Peyer's patch (tissue), 4 donors: Measurements from ENCODE around the gene POLR3A. TPM values are rescaled to one million over a fixed set of nuclear protein-coding genes. Genes with fewer than 3 reads are reported as not detected.

Source experiments
- DNase-seq, 3 donors: peaks; one replicate each; pipeline ENCODE4 v3.0.0-alpha.2; 2017 to 2019
- H3K27ac ChIP-seq, 4 donors: fragments of 200-600 bp; sonication (generic); one replicate each; pipeline ENCODE4 v1.5.1; 2016 to 2019
- H3K27me3 ChIP-seq, 2 donors: fragments of 200-600 bp; sonication (generic); one replicate each; pipeline ENCODE4 v1.5.1; 2019
- H3K36me3 ChIP-seq, 3 donors: fragments of 200-600 bp; sonication (generic); one replicate each; pipeline ENCODE4 v1.5.1; 2016 to 2019
- H3K4me1 ChIP-seq, 4 donors: fragments of 200-600 bp; sonication (generic); one replicate each; pipeline ENCODE4 v1.5.1; 2016 to 2019
- H3K4me3 ChIP-seq, 4 donors: fragments of 200-600 bp; sonication (generic); 1 replicate in 3 of 4; 2 replicates in 1 of 4; pipeline ENCODE4 v1.5.1; 2016 to 2019; ENCODE audit warnings: mild to moderate bottlenecking in 1 of 4
- H3K9me3 ChIP-seq, 4 donors: fragments of 200-600 bp; sonication (generic); one replicate each; pipeline ENCODE4 v1.5.1; 2016 to 2019; ENCODE audit warnings: mild to moderate bottlenecking in 1 of 4
- POLR2A ChIP-seq, 2 donors: fragments of 450-650 bp; IDR thresholded peaks; one replicate each; pipeline ENCODE4 v1.5.1; 2017; ENCODE audit warnings: antibody characterized with exemption in 2 of 2, mild to moderate bottlenecking in 2 of 2, moderate library complexity in 2 of 2
- total RNA-seq, 4 donors: library from RNA; depleted of rRNA; stranded (reverse); fragments of >200 nt; gene quantifications; one replicate each; pipeline ENCODE4 v1.1.0, GENCODE V29; 2016
- TF ChIP-seq, protein P1 (sequence below), 6 experiments: fragments of 450-650 bp in 4 of 6; fragments of 200-600 bp in 2 of 6; sonication (generic) in 1 of 6; IDR thresholded peaks; one replicate each; pipeline ENCODE4 v1.5.1; 2017 to 2019; ENCODE audit warnings: antibody characterized with exemption in 6 of 6, mild to moderate bottlenecking in 3 of 6, moderate library complexity in 1 of 6

The POLR3A gene
- total RNA-seq, 4 donors from 2014 or later = 19.8 to 24.3 (median 22.2) TPM

DNA sequence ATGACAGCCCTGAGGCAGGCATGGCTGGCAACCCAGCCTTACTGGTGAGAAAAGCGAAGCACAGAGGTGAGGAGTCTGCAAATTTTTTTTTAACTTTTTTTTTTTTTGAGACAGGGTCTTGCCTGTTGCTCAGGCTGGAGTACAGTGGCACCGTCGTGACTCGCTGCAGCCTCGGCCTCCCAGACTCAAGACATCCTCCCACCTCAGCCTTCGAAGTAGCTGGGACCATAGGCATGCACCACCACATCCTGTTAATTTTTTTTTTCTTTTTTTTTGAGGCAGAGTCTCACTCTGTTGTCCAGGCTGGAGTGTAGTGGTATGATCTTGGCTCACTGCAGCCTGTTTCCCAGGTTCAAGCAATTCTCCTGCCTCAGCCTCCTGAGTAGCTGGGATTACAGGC is 67.6 kb downstream of the POLR3A start:
- TF ChIP-seq, protein P1, sequence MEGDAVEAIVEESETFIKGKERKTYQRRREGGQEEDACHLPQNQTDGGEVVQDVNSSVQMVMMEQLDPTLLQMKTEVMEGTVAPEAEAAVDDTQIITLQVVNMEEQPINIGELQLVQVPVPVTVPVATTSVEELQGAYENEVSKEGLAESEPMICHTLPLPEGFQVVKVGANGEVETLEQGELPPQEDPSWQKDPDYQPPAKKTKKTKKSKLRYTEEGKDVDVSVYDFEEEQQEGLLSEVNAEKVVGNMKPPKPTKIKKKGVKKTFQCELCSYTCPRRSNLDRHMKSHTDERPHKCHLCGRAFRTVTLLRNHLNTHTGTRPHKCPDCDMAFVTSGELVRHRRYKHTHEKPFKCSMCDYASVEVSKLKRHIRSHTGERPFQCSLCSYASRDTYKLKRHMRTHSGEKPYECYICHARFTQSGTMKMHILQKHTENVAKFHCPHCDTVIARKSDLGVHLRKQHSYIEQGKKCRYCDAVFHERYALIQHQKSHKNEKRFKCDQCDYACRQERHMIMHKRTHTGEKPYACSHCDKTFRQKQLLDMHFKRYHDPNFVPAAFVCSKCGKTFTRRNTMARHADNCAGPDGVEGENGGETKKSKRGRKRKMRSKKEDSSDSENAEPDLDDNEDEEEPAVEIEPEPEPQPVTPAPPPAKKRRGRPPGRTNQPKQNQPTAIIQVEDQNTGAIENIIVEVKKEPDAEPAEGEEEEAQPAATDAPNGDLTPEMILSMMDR (IDR thresholded peaks at IDR 0.05) = no peak
- TF ChIP-seq POLR2A (IDR thresholded peaks at IDR 0.05) = no peak
- H3K27me3 ChIP-seq = no peaks in the 10 kb centered on the region
- no peaks in the 10 kb centered on the region for H3K9me3 ChIP-seq
- H3K4me3 ChIP-seq = no peak overlapping the region
- no peak for DNase-seq
- H3K27ac ChIP-seq = no peak overlapping the region
- no peaks in the 10 kb centered on the region for H3K4me1 ChIP-seq
- no peaks in the 10 kb centered on the region for H3K36me3 ChIP-seq

GRCh38 chr10:77960829-77961329 is 68.4 kb downstream of the POLR3A start:
- Histone ChIP-seq H3K27me3 (no peaks in the 10 kb centered on the region), H3K4me1 (no peaks in the 10 kb centered on the region), H3K9me3 (no peaks in the 10 kb centered on the region), H3K27ac (no peak overlapping the region), H3K36me3 (no peaks in the 10 kb centered on the region), H3K4me3 (no peak overlapping the region)
- TF ChIP-seq, protein P1 (IDR thresholded peaks at IDR 0.05) = no peak
- no peak for TF ChIP-seq POLR2A (IDR thresholded peaks at IDR 0.05)
- DNase-seq = no peak

- no peaks in the 10 kb centered on the region for H3K9me3 ChIP-seq
- DNase-seq = no peak
- H3K27ac ChIP-seq = no peak overlapping the region
- H3K36me3 ChIP-seq = no peaks in the 10 kb centered on the region
- H3K4me3 ChIP-seq = no peak overlapping the region
- H3K27me3 ChIP-seq = no peaks in the 10 kb centered on the region
- H3K4me1 ChIP-seq = no peaks in the 10 kb centered on the region
- no peak for TF ChIP-seq POLR2A (IDR thresholded peaks at IDR 0.05)
- TF ChIP-seq, protein P1 (IDR thresholded peaks at IDR 0.05) = no peak
Observed at GRCh38 chr10:77959887-77960455, 69.3 kb downstream of the POLR3A start.

- no peaks in the 10 kb centered on the region for H3K27me3 ChIP-seq
- no peak overlapping the region for H3K27ac ChIP-seq
- TF ChIP-seq, protein P1 (IDR thresholded peaks at IDR 0.05) = no peak
- no peak for TF ChIP-seq POLR2A (IDR thresholded peaks at IDR 0.05)
- no peaks in the 10 kb centered on the region for H3K36me3 ChIP-seq
- no peak overlapping the region for H3K4me3 ChIP-seq
- H3K4me1 ChIP-seq = no peaks in the 10 kb centered on the region
- no peak for DNase-seq
- H3K9me3 ChIP-seq = no peaks in the 10 kb centered on the region
Observed at GRCh38 chr10:77959384-77959783, 69.9 kb downstream of the POLR3A start.

DNA sequence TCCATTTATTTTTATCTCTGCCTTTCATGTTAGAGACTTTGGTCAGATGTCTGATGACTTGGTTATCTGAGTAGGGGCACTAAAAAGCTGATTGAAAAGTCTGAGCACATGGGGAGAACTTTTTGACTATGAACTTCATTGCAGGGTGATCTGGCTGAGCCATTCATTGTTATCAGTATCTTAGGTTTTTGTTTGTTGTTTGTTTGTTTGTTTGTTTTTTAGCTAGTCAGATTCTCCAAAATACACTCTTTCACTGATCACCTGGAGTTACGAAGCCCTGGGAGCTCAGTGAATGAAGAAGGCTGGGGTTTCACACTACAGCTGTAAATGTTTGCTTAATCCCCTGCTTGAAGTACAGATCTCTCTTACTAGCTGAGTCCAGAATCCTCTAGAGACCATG is 74.2 kb downstream of the POLR3A start:
- H3K4me3 ChIP-seq = no peak overlapping the region
- DNase-seq = no peak
- no peaks in the 10 kb centered on the region for H3K36me3 ChIP-seq
- H3K27ac ChIP-seq = no peak overlapping the region
- no peaks in the 10 kb centered on the region for H3K4me1 ChIP-seq
- peaks cover 0 to 10% (median 3%) of the 10 kb centered on the region in 4 donors for H3K9me3 ChIP-seq
- H3K27me3 ChIP-seq = no peaks in the 10 kb centered on the region
- no peak for TF ChIP-seq POLR2A (IDR thresholded peaks at IDR 0.05)
- TF ChIP-seq, protein P1 (IDR thresholded peaks at IDR 0.05) = no peak
